KMS-11 (cell line): ENCODE data around the gene OR2B2.

ENCODE experiments used
- H2AFZ ChIP-seq: fragments of 200-600 bp; sonication (generic); 2 replicates; pipeline ENCODE4 v1.6.1; 2016; ENCODE audit warnings: antibody characterized with exemption, mixed run types, low read depth
- H3K27ac ChIP-seq: fragments of 200-600 bp; sonication (generic); 2 replicates; pipeline ENCODE4 v1.6.1; 2016; ENCODE audit warnings: mild to moderate bottlenecking, mixed run types
- H3K27me3 ChIP-seq: fragments of 200-600 bp; sonication (generic); 2 replicates; pipeline ENCODE4 v1.6.1; 2017; ENCODE audit warnings: mild to moderate bottlenecking, low read depth, mixed run types, moderate library complexity; ENCODE audit not compliant: insufficient read depth
- H3K36me3 ChIP-seq: fragments of 200-600 bp; sonication (generic); 2 replicates; pipeline ENCODE4 v1.6.1; 2017; ENCODE audit warnings: mild to moderate bottlenecking, mixed run types; ENCODE audit not compliant: insufficient read depth
- H3K4me1 ChIP-seq: fragments of 200-600 bp; sonication (generic); 2 replicates; pipeline ENCODE4 v1.6.1; 2016; ENCODE audit warnings: mild to moderate bottlenecking, low read depth, mixed run types; ENCODE audit not compliant: poor library complexity, severe bottlenecking
- H3K4me2 ChIP-seq: fragments of 200-600 bp; sonication (generic); 2 replicates; pipeline ENCODE4 v1.7.0; 2016; ENCODE audit warnings: mild to moderate bottlenecking, mixed run types
- H3K4me3 ChIP-seq: fragments of 200-600 bp; sonication (generic); IDR thresholded peaks from 2 replicates; pipeline ENCODE4 v1.6.1; 2017; ENCODE audit warnings: low read depth, low read length, mixed read lengths; ENCODE audit not compliant: insufficient read depth
- H3K79me2 ChIP-seq: fragments of 200-600 bp; sonication (generic); 2 replicates; pipeline ENCODE4 v1.6.1; 2016; ENCODE audit warnings: low read depth, mixed run types; ENCODE audit not compliant: insufficient read depth
- H3K9ac ChIP-seq: fragments of 200-600 bp; sonication (generic); 2 replicates; pipeline ENCODE4 v1.6.1; 2016; ENCODE audit warnings: mild to moderate bottlenecking, mixed run types
- H4K20me1 ChIP-seq: fragments of 200-600 bp; sonication (generic); 2 replicates; pipeline ENCODE4 v1.6.1; 2016; ENCODE audit warnings: mild to moderate bottlenecking, mixed run types; ENCODE audit not compliant: insufficient read depth
- TF ChIP-seq, protein P1 (sequence below): fragments of 200-600 bp; sonication (generic); conservative IDR thresholded peaks from 2 replicates; pipeline ENCODE4 v1.6.1; 2017; ENCODE audit warnings: low read depth, mild to moderate bottlenecking, antibody characterized with exemption, low read length, moderate library complexity, mixed read lengths

OR2B2 gene

DNA sequence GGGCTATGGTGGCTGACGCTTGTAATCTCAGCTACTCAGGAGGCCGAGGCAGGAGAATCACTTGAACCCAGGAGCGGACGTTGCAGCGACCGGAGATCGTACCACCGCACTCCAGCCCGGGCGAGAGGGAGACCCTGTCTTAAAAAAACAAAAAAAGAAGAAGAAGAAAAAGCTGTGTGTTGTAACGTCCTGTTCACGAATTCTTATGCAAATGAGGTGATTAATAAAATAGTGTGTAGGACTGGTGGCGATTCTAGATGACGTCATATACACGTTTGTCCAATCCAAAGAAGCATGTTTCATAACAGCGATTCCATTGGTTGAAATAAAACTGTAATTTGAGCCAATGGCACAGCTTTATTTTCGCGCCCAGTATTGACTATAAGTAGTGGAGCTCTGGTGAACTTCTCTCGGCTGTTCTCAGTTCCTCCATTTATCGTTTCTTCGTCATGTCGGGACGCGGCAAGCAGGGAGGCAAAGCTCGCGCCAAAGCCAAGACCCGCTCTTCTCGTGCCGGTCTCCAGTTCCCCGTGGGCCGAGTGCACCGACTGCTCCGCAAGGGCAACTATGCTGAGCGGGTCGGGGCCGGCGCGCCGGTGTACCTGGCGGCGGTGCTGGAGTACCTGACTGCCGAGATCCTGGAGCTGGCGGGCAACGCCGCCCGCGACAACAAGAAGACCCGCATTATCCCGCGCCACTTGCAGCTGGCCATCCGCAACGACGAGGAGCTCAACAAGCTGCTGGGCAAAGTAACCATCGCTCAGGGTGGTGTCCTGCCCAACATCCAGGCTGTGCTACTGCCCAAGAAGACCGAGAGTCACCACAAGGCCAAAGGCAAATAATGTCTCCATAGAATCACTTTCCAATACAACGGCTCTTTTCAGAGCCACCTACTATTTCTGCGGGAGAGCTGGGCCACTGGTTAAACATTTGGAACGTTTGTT is 47.0 kb downstream of the OR2B2 start:
- Histone ChIP-seq H2AFZ (peak overlapping the region; percentile 35), H3K27me3 (no peaks in the 10 kb centered on the region), H3K4me2 (peak overlapping the region; percentile 97), H3K79me2 (peaks cover 14% of the 10 kb centered on the region; the same call in 1 of the 2 replicates), H3K27ac (peak overlapping the region; percentile 100), H4K20me1 (no peaks in the 10 kb centered on the region), H3K4me1 (peaks cover 18% of the 10 kb centered on the region), H3K9ac (peak overlapping the region; percentile 100), H3K4me3 (no peak overlapping the region), H3K36me3 (no peaks in the 10 kb centered on the region)
- TF ChIP-seq, protein P1, sequence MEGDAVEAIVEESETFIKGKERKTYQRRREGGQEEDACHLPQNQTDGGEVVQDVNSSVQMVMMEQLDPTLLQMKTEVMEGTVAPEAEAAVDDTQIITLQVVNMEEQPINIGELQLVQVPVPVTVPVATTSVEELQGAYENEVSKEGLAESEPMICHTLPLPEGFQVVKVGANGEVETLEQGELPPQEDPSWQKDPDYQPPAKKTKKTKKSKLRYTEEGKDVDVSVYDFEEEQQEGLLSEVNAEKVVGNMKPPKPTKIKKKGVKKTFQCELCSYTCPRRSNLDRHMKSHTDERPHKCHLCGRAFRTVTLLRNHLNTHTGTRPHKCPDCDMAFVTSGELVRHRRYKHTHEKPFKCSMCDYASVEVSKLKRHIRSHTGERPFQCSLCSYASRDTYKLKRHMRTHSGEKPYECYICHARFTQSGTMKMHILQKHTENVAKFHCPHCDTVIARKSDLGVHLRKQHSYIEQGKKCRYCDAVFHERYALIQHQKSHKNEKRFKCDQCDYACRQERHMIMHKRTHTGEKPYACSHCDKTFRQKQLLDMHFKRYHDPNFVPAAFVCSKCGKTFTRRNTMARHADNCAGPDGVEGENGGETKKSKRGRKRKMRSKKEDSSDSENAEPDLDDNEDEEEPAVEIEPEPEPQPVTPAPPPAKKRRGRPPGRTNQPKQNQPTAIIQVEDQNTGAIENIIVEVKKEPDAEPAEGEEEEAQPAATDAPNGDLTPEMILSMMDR = no peak

DNA sequence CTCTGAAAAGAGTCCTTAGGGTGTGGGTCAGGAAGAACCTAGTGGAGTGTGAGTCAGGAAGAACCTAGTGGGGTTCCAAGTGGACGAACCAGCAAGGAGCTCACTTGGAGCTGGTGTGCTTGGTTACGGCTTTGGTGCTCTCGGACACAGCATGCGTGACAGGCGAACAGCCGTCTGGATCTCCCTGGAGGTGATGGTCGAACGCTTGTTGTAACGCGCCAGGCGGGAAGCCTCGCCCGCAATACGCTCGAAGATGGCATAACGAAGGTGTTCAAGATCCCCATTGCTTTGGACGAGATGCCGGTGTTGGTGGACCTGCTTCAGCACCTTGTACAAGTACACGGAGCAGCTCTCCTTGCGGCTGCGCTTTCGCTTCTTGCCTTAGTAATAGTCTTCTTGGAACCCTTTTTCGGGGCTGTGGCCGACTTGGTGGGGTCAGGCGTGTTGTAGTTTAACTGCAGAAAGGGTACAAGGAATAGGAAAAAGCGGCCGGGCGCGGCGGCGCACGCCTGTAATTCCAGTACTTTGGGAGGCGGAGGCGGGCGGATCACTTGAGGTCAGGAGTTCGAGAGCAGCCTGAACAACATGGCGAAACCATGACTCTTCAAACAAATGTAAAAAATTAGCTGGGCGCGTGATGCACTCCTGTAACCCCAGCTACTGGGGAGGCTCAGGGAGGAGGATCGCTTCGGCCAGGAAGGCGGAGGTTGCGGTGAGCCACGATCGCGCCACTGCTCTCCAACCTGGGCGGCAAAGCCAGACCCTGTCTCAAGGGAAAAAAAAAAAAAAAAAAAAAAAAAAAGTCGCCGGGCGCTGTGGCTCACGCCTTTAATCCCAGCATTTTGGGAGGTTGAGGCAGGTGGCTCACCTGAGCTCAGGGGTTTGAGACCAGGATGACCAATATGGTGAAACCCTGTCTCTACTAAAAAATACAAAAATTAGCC is 48.0 kb downstream of the OR2B2 start:
- Histone ChIP-seq H2AFZ (peak overlapping the region; percentile 35), H3K9ac (peak overlapping the region; percentile 100; the same call in 1 of the 2 replicates), H3K27ac (peak overlapping the region; percentile 100), H3K79me2 (peaks cover 14% of the 10 kb centered on the region; the same call in 1 of the 2 replicates), H3K4me3 (no peak overlapping the region), H3K4me2 (peak overlapping the region; percentile 10; the same call in 1 of the 2 replicates), H3K36me3 (no peaks in the 10 kb centered on the region), H4K20me1 (no peaks in the 10 kb centered on the region), H3K4me1 (peaks cover 18% of the 10 kb centered on the region), H3K27me3 (no peaks in the 10 kb centered on the region)
- TF ChIP-seq, protein P1 = no peak

DNA sequence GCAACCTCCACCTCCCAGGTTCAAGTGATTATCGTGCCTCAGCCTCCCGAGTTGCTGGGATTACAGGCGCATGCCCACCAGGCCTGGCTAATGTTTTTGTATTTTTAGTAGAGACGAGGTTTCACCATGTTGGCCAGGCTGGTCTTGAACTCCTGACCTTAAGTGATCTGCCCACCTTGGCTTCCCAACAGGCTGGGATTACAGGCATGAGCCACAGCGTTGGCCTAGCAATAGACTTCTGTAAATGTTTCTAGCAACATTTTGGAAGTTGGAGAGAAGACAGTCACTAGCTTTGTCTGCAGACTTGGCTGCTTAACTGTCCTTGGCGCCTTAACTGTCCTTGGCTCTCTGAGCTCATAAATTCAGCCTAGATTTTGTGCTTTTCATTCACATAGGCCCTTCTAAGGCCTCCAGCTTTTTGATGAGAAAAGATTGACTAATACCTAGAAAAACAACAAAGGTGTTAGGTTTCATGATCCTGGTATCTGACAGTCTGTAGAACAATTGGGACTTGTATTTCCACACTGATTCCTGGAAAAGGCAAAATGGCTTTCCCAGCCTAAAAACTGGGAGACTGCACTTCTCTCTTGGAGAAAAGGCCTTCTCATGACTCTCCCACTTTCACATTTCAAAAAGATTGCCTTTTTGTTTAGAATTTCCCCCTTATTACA is 49.7 kb downstream of the OR2B2 start:
- no peaks in the 10 kb centered on the region for H3K27me3 ChIP-seq
- TF ChIP-seq, protein P1 = no peak
- no peak overlapping the region for H2AFZ ChIP-seq
- H3K4me2 ChIP-seq = no peak overlapping the region
- no peak overlapping the region; the same call in 1 of the 2 replicates for H3K27ac ChIP-seq
- no peak overlapping the region for H3K9ac ChIP-seq
- no peak overlapping the region for H3K4me3 ChIP-seq
- H4K20me1 ChIP-seq = no peaks in the 10 kb centered on the region
- peaks cover 10% of the 10 kb centered on the region for H3K4me1 ChIP-seq
- H3K79me2 ChIP-seq = peaks cover 14% of the 10 kb centered on the region; the same call in 1 of the 2 replicates
- H3K36me3 ChIP-seq = no peaks in the 10 kb centered on the region

DNA sequence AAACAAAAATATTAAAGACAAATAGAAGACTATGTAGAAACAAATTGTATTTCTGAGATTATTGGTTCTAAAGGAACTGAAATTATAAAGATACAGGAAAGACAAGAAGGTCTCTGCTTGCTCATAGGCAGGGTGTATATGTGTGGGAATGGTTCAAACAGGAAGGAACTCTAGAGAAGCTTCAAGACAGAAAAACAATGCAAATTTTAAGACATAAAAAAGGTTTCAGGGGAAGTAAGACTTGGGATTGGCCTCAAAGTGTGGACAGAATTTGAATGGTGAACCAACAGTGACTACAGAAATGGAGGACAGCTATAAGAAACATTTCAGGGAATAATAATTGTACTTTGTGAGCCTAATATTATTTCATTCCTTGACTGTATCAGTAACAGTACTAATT is 50.3 kb downstream of the OR2B2 start:
- Histone ChIP-seq H3K79me2 (peaks cover 11% of the 10 kb centered on the region; the same call in 1 of the 2 replicates), H3K4me1 (peaks cover 10% of the 10 kb centered on the region), H3K9ac (no peak overlapping the region), H2AFZ (no peak overlapping the region), H3K36me3 (no peaks in the 10 kb centered on the region), H3K27ac (no peak overlapping the region), H3K4me3 (no peak overlapping the region), H4K20me1 (no peaks in the 10 kb centered on the region), H3K27me3 (no peaks in the 10 kb centered on the region), H3K4me2 (no peak overlapping the region)
- TF ChIP-seq, protein P1 = no peak
